ENCODE data around the gene HELZ2.

GRCh38 chr20:63592661-63593060, 18.6 kb upstream of the HELZ2 start:
- TF ChIP-seq, protein P1, sequence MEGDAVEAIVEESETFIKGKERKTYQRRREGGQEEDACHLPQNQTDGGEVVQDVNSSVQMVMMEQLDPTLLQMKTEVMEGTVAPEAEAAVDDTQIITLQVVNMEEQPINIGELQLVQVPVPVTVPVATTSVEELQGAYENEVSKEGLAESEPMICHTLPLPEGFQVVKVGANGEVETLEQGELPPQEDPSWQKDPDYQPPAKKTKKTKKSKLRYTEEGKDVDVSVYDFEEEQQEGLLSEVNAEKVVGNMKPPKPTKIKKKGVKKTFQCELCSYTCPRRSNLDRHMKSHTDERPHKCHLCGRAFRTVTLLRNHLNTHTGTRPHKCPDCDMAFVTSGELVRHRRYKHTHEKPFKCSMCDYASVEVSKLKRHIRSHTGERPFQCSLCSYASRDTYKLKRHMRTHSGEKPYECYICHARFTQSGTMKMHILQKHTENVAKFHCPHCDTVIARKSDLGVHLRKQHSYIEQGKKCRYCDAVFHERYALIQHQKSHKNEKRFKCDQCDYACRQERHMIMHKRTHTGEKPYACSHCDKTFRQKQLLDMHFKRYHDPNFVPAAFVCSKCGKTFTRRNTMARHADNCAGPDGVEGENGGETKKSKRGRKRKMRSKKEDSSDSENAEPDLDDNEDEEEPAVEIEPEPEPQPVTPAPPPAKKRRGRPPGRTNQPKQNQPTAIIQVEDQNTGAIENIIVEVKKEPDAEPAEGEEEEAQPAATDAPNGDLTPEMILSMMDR (IDR thresholded peaks at IDR 0.05), result no peak
- TF ChIP-seq POLR2A (IDR thresholded peaks at IDR 0.05), result no peak
